OCI-LY1 (cell line): ENCODE data around the gene RAD51B.
"Not testable (repeated sequence)": the region's sequence is repeated elsewhere in the genome, so short reads cannot be mapped to it uniquely, and the experiment has no call there.

Experiments
- H2AFZ ChIP-seq: fragments of 200-600 bp; sonication (generic), shearing (Covaris generic); 2 replicates; pipeline ENCODE4 v1.6.0; 2014; ENCODE audit warnings: antibody characterized with exemption, mild to moderate bottlenecking, low read length
- H3F3A ChIP-seq: fragments of 200-600 bp; sonication (generic), shearing (Covaris generic); 2 replicates; pipeline ENCODE4 v1.6.0; 2014; ENCODE audit warnings: mild to moderate bottlenecking, antibody characterized with exemption, low read length, moderate library complexity; ENCODE audit not compliant: insufficient read depth
- H3K27ac ChIP-seq: fragments of 200-600 bp; sonication (generic); 2 replicates; pipeline ENCODE4 v1.5.1; 2014; ENCODE audit warnings: low read length, mixed run types, mild to moderate bottlenecking, low read depth; ENCODE audit not compliant: poor library complexity, severe bottlenecking
- H3K27me3 ChIP-seq: fragments of 200-600 bp; sonication (generic); 2 replicates; pipeline ENCODE4 v1.6.0; 2014; ENCODE audit warnings: antibody characterized with exemption, mild to moderate bottlenecking, low read length, moderate library complexity; ENCODE audit not compliant: insufficient read depth
- H3K36me3 ChIP-seq: fragments of 200-600 bp; sonication (generic); 2 replicates; pipeline ENCODE4 v1.6.1; 2014; ENCODE audit warnings: mild to moderate bottlenecking, antibody characterized with exemption, low read length, moderate library complexity, mixed read lengths; ENCODE audit not compliant: insufficient read depth
- H3K4me1 ChIP-seq: fragments of 200-600 bp; sonication (generic); 2 replicates; pipeline ENCODE4 v1.5.1; 2014; ENCODE audit warnings: mild to moderate bottlenecking, low read length, moderate library complexity; ENCODE audit not compliant: insufficient read depth, severe bottlenecking
- H3K4me2 ChIP-seq: fragments of 200-600 bp; sonication (generic), shearing (Covaris generic); 2 replicates; pipeline ENCODE4 v1.6.1; 2014; ENCODE audit warnings: low read length
- H3K4me3 ChIP-seq: fragments of 200-600 bp; sonication (generic); 2 replicates; pipeline ENCODE4 v1.5.1; 2014; ENCODE audit warnings: low read length, low read depth, mild to moderate bottlenecking, mixed read lengths; ENCODE audit not compliant: poor library complexity, severe bottlenecking
- H3K79me2 ChIP-seq: fragments of 200-600 bp; shearing (Covaris generic); 2 replicates; pipeline ENCODE4 v1.6.1; 2016; ENCODE audit warnings: mixed run types, low read length, mixed read lengths; ENCODE audit not compliant: insufficient read depth
- H3K9ac ChIP-seq: fragments of 200-600 bp; sonication (generic), shearing (Covaris generic); 2 replicates; pipeline ENCODE4 v1.6.1; 2014; ENCODE audit warnings: mild to moderate bottlenecking, low read length, mixed read lengths
- H3K9me2 ChIP-seq: fragments of 200-600 bp; sonication (generic), shearing (Covaris generic); 2 replicates; pipeline ENCODE4 v1.6.1; 2014; ENCODE audit warnings: low read depth, mild to moderate bottlenecking, low read length, mixed read lengths
- H3K9me3 ChIP-seq: fragments of 200-600 bp; shearing (Covaris generic); 2 replicates; pipeline ENCODE4 v1.6.1; 2014; ENCODE audit warnings: low read length, mixed read lengths
- H4K20me1 ChIP-seq: fragments of 200-600 bp; sonication (generic), shearing (Covaris generic); 2 replicates; pipeline ENCODE4 v1.6.0; 2016; ENCODE audit warnings: mild to moderate bottlenecking, low read length; ENCODE audit not compliant: insufficient read depth
- EZH2 ChIP-seq: fragments of 200-600 bp; sonication (generic), shearing (Covaris generic); IDR thresholded peaks from 2 replicates; pipeline ENCODE4 v1.8.0; 2017; ENCODE audit warnings: borderline replicate concordance, mixed run types, mild to moderate bottlenecking, antibody characterized with exemption, low read length, moderate library complexity, mixed read lengths
- TF ChIP-seq, protein P1 (sequence below): fragments of 200-600 bp; sonication (generic), shearing (Covaris generic); IDR thresholded peaks from 2 replicates; pipeline ENCODE4 v1.5.1; 2017; ENCODE audit warnings: mild to moderate bottlenecking, antibody characterized with exemption, low read length, moderate library complexity, mixed read lengths

The RAD51B gene

DNA sequence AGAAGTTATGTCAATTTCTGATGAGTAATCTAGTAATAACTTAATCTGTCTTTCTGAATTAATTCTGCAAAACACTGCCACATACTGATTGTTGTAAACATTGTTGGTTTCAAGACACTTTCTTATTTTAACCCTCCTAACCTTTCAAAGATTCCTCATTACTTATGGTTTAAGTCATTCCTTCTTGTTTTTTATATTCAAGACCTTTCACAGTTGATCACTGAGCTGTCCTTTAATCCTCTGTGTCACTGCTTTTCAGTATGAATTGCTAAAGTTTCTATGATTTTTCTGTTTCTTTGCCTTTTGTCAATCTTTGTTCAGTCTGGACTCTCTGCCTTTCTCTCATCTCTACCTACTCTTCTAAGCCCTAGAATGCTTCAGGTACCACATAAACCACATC lies 164.7 kb downstream of the RAD51B start:
- no peak overlapping the region for H3K4me2 ChIP-seq

DNA sequence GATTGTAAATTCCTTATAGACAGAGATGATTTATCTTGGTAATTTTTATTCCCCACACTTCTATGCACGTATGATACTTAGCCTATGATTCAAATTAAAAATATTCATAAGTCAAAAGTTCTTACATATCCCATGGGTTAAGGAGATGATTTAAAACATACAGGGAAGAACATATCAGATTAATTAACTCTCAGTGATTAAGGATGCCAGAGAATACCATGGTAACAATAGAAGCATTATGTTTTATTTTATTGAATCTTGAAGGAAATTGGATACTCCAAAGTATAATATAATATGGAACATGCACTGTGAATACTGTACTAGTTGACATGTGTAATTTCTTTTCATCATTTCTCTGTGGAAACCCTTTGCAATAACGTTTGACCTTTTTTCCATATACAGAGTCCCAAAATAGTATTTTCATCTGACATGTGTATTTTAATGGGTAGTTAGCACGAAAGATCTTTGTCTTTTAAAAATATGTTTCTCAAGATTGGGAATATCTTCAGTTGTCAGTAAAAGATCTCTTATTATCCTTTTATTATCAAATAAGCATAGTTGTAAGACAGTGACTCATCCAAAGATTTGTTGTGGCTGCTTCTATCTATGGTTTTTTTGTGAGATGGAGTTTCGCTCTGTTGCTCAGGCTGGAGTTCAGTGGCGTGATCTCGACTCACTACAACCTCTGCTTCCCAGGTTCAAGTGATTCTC lies 166.7 kb downstream of the RAD51B start:
- Histone ChIP-seq H3K79me2 (no peaks in the 10 kb centered on the region), H2AFZ (no peak overlapping the region), H3K4me3 (no peak overlapping the region), H3K4me1 (no peaks in the 10 kb centered on the region), H3K36me3 (no peaks in the 10 kb centered on the region), H3K4me2 (no peak overlapping the region), H4K20me1 (no peaks in the 10 kb centered on the region), H3K9ac (no peak overlapping the region), H3K27ac (no peak overlapping the region), H3K9me3 (no peaks in the 10 kb centered on the region), H3K9me2 (no peaks in the 10 kb centered on the region), H3F3A (no peaks in the 10 kb centered on the region; the same call in 1 of the 2 replicates), H3K27me3 (no peaks in the 10 kb centered on the region)
- TF ChIP-seq EZH2: no peak
- TF ChIP-seq, protein P1, sequence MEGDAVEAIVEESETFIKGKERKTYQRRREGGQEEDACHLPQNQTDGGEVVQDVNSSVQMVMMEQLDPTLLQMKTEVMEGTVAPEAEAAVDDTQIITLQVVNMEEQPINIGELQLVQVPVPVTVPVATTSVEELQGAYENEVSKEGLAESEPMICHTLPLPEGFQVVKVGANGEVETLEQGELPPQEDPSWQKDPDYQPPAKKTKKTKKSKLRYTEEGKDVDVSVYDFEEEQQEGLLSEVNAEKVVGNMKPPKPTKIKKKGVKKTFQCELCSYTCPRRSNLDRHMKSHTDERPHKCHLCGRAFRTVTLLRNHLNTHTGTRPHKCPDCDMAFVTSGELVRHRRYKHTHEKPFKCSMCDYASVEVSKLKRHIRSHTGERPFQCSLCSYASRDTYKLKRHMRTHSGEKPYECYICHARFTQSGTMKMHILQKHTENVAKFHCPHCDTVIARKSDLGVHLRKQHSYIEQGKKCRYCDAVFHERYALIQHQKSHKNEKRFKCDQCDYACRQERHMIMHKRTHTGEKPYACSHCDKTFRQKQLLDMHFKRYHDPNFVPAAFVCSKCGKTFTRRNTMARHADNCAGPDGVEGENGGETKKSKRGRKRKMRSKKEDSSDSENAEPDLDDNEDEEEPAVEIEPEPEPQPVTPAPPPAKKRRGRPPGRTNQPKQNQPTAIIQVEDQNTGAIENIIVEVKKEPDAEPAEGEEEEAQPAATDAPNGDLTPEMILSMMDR: no peak

More for the DNA sequence above, 164.7 kb downstream of the RAD51B start:
- H3K27me3 ChIP-seq: no peaks in the 10 kb centered on the region
- no peaks in the 10 kb centered on the region for H3K9me3 ChIP-seq
- no peaks in the 10 kb centered on the region; the same call in 1 of the 2 replicates for H3F3A ChIP-seq
- H3K9me2 ChIP-seq: no peaks in the 10 kb centered on the region
- no peaks in the 10 kb centered on the region for H3K79me2 ChIP-seq
- no peaks in the 10 kb centered on the region for H3K36me3 ChIP-seq
- no peaks in the 10 kb centered on the region for H3K4me1 ChIP-seq
- no peak overlapping the region for H2AFZ ChIP-seq
- H3K27ac ChIP-seq: no peak overlapping the region
- H3K9ac ChIP-seq: no peak overlapping the region
- H4K20me1 ChIP-seq: no peaks in the 10 kb centered on the region
- TF ChIP-seq EZH2: no peak
- TF ChIP-seq, protein P1: no peak
- no peak overlapping the region for H3K4me3 ChIP-seq

DNA sequence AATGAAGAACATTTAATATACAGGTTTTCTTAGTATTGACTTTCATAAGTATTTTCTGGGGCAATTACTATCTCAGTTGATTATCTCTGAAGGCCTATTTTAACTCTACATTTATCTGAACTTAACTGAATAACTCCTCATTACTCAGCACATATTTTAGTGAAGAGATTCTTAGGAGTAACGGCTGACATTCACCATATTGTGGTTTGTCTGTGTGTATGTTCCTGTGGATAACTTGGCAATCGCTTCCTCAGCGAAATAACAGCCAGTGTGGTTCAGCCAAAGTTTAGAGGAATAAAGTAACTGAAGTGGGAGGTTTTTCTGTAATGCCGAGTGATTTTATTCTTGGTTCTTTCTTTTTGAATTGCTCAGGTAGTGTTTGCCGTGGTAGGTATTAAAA lies 168.0 kb downstream of the RAD51B start:
- TF ChIP-seq, protein P1: no peak
- no peak for TF ChIP-seq EZH2
- no peaks in the 10 kb centered on the region for H3K9me3 ChIP-seq
- no peaks in the 10 kb centered on the region for H3K27me3 ChIP-seq
- H3K36me3 ChIP-seq: no peaks in the 10 kb centered on the region
- H3K79me2 ChIP-seq: no peaks in the 10 kb centered on the region
- no peak overlapping the region for H2AFZ ChIP-seq
- H3K4me3 ChIP-seq: no peak overlapping the region
- no peaks in the 10 kb centered on the region for H3K9me2 ChIP-seq
- H3F3A ChIP-seq: no peaks in the 10 kb centered on the region; the same call in 1 of the 2 replicates
- no peaks in the 10 kb centered on the region for H3K4me1 ChIP-seq
- no peak overlapping the region for H3K27ac ChIP-seq
- H3K4me2 ChIP-seq: no peak overlapping the region
- no peaks in the 10 kb centered on the region for H4K20me1 ChIP-seq
- no peak overlapping the region for H3K9ac ChIP-seq

DNA sequence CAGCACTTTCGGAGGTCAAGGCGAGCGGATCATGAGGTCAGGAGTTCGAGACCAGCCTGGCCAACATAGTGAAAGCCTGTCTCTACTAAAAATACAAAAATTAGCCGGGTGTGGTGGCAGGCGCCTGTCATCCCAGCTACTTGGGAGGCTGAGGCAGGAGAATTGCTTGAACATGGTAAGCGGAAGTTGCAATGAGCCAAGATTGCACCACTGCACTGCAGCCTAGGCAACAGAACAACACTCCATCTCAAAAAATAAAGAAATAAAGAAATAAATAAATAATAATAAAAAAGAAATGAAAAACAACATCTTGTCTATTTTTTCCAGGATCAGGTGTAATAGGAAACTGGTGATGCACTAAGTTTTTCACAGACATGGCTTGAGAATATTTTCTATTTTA lies 168.6 kb downstream of the RAD51B start:
- H3K79me2 ChIP-seq, H3K9me2 ChIP-seq, H4K20me1 ChIP-seq, H3K27me3 ChIP-seq, H3K4me1 ChIP-seq, H2AFZ ChIP-seq, H3F3A ChIP-seq, H3K4me3 ChIP-seq, H3K9ac ChIP-seq, H3K9me3 ChIP-seq, H3K4me2 ChIP-seq, H3K27ac ChIP-seq, H3K36me3 ChIP-seq: not testable (repeated sequence)
